ENCODE data around the gene S100A2.

The S100A2 gene

GRCh38 chr1:153610811-153611301 is 45.2 kb upstream of the S100A2 start:
- Histone ChIP-seq H3K79me2 (peaks cover 5% of the 10 kb centered on the region), H3K9ac (no peak overlapping the region), H3K4me2 (ENCODE audit: low read length) (peak overlapping the region; percentile 37), H3K4me1 (peaks cover 25% of the 10 kb centered on the region), H3K9me3 (ENCODE audit: control insufficient read depth, low read length) (no peaks in the 10 kb centered on the region), H2AFZ (no peak overlapping the region), H3K27me3 (ENCODE audit: control insufficient read depth, insufficient read depth, low read length) (no peaks in the 10 kb centered on the region), H3K27ac (peak overlapping the region; percentile 79), H3K36me3 (ENCODE audit: control insufficient read depth, insufficient read depth, low read length) (no peaks in the 10 kb centered on the region), H3K4me3 (ENCODE audit: low read depth, low read length) (no peak overlapping the region)
- TF ChIP-seq CTCF (IDR thresholded peaks at IDR 0.05), result no peak

- Histone ChIP-seq H3K4me1 (peaks cover 25% of the 10 kb centered on the region), H3K4me3 (ENCODE audit: low read depth, low read length) (no peak overlapping the region), H3K36me3 (ENCODE audit: control insufficient read depth, insufficient read depth, low read length) (no peaks in the 10 kb centered on the region), H3K27ac (peak overlapping the region; percentile 79), H3K9ac (no peak overlapping the region), H3K27me3 (ENCODE audit: control insufficient read depth, insufficient read depth, low read length) (no peaks in the 10 kb centered on the region), H3K79me2 (peaks cover 5% of the 10 kb centered on the region), H3K9me3 (ENCODE audit: control insufficient read depth, low read length) (no peaks in the 10 kb centered on the region), H3K4me2 (ENCODE audit: low read length) (peak overlapping the region; percentile 37), H2AFZ (no peak overlapping the region)
- no peak for TF ChIP-seq CTCF (IDR thresholded peaks at IDR 0.05)
Measured at GRCh38 chr1:153610334-153610733, 44.7 kb upstream of the S100A2 start.

GRCh38 chr1:153609585-153609907 is 43.9 kb upstream of the S100A2 start:
- peak overlapping the region; percentile 40 for H3K4me3 ChIP-seq (ENCODE audit: low read depth, low read length)
- TF ChIP-seq CTCF (IDR thresholded peaks at IDR 0.05), result no peak
- no peak overlapping the region for H3K9ac ChIP-seq
- H3K4me1 ChIP-seq, result peaks cover 25% of the 10 kb centered on the region
- H3K27me3 ChIP-seq (ENCODE audit: control insufficient read depth, insufficient read depth, low read length), result no peaks in the 10 kb centered on the region
- H3K79me2 ChIP-seq, result peaks cover 5% of the 10 kb centered on the region
- no peaks in the 10 kb centered on the region for H3K9me3 ChIP-seq (ENCODE audit: control insufficient read depth, low read length)
- H3K4me2 ChIP-seq (ENCODE audit: low read length), result peak overlapping the region; percentile 56
- H3K27ac ChIP-seq, result peak overlapping the region; percentile 79
- peak overlapping the region; percentile 53 for H2AFZ ChIP-seq
- H3K36me3 ChIP-seq (ENCODE audit: control insufficient read depth, insufficient read depth, low read length), result no peaks in the 10 kb centered on the region

- no peaks in the 10 kb centered on the region for H3K36me3 ChIP-seq (ENCODE audit: control insufficient read depth, insufficient read depth, low read length)
- H3K4me3 ChIP-seq (ENCODE audit: low read depth, low read length), result peak overlapping the region; percentile 40
- no peak overlapping the region for H3K9ac ChIP-seq
- H3K27me3 ChIP-seq (ENCODE audit: control insufficient read depth, insufficient read depth, low read length), result no peaks in the 10 kb centered on the region
- H3K4me1 ChIP-seq, result peaks cover 25% of the 10 kb centered on the region
- H3K27ac ChIP-seq, result peak overlapping the region; percentile 79
- H3K79me2 ChIP-seq, result peaks cover 5% of the 10 kb centered on the region
- no peak for TF ChIP-seq CTCF (IDR thresholded peaks at IDR 0.05)
- no peaks in the 10 kb centered on the region for H3K9me3 ChIP-seq (ENCODE audit: control insufficient read depth, low read length)
- H3K4me2 ChIP-seq (ENCODE audit: low read length), result peak overlapping the region; percentile 56
- peak overlapping the region; percentile 53 for H2AFZ ChIP-seq
Measured at GRCh38 chr1:153608742-153609584, 43.3 kb upstream of the S100A2 start.
